SKM-1 (cell line): ENCODE data around the gene RAI14.
"Not testable (repeated sequence)": the region's sequence is repeated elsewhere in the genome, so short reads cannot be mapped to it uniquely, and the experiment has no call there.

Source experiments
- DNase-seq: peaks from one replicate; lab custom pipeline; 2025; ENCODE audit not compliant: unreplicated experiment; lab: John Stamatoyannopoulos, UW

Gene RAI14

DNA sequence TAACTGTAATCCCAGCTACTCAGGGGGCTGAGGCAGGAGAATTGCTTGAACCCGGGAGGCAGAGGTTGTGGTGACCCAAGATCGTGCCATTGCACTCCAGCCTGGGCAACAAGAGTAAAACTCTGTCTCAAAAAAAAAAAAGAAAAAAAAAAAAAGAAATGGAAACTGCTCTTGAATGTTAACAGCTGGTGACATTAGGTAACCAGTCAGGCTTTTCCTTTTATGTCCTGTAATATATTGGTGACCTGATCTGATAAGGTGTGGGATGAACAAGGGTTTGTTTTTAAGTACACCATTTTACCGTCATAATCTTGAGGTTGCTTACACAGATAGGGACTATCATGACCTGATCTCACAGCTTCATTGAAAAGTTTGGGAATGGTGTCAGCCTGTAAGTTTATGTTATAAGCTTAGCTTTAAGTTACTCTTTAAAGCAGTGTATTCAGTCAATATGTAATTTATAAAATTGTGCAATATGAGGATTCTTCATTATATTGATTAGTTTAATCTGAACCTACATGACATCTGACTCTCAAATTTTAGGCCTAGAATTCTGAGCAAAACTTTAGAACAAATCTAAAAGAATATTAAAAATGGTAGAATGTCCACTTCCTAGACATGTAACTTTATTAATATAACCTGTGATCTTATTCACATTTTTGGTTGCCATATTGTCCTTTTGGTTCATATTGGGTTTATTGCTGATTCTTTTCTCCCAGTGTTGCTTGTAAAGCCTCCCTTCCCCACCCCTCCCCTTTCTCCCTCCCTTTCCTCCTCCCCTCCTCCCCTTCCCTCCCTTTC, 41.4 kb downstream of the RAI14 start:
- DNase-seq, result no peak

DNA sequence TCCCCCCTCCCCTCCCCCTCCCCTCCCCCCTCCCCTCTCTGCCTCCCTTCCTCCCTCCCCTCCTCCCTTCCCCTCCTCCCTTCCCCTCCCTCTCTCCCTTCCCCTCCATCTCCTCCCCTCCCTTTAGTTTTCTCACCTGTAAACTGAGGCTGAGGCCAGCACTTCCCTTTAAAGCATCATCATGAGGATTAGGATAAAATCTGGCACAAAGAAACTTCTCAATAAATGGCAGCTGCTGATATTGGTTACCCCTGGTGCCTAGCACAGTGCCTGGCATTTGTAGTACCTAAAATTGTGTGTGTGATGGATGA, 41.9 kb downstream of the RAI14 start:
- DNase-seq, result no peak

DNA sequence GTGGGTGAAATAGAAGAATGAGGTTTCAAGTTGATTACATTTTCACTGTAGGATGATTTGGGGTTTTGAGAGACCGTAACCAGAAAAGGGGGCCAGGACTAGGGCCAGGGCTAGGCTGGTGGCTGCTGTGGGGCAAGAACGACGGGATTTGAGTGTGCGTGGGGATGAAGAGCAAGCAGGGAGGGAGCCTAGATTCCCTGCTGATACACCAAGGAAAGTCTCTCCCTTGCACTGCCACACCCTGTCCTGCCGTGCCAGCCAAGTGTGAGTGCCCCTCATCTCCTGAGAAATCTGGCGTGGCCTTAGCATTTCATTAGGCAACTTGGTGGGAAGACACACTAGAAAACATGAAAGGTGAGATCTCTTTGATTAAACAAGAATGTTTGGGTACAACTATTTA, 42.6 kb downstream of the RAI14 start:
- no peak for DNase-seq

DNA sequence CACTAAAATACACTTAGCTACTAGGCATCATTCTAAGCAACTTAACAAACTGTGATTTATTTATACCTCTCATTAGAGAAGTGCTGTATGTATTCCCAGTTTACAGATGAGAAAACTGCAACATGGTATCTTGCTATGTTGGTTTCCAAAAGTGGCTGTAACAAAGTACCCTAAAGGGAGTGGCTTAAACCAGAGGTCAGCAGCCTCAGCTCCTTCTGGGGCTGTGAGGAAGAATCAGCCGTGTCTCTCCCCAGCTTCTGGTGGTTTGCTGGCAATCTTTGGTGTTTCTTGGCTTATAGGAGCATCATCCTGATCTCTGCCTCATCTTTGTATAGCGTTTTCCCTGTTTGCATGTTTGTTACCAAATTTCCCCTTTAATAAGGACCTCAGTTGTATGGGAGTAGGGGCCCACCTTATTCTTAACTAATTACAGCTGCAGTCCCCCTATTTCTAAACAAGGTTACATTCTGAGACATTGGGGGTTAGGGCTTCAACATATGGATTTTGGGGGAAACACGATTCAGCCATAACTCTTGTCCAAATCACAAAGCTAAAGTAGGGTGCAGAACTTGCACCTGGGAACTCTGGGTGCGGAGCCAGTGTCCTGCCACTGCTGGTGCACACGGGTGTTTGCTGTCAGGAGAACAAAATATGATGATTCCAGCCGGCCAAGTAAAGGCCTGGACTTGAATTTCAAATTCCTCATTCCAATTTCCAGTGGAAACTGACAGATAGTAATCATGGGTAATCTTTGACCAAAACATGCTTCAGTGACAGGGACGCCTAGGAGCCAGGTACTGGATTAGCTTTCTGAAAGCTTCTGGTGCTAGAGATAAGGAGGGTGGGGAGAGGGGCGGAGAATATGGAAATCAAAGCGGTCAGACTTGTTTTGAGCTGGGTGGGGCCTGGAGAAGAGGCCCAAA, 43.3 kb downstream of the RAI14 start:
- DNase-seq, result no peak

DNA sequence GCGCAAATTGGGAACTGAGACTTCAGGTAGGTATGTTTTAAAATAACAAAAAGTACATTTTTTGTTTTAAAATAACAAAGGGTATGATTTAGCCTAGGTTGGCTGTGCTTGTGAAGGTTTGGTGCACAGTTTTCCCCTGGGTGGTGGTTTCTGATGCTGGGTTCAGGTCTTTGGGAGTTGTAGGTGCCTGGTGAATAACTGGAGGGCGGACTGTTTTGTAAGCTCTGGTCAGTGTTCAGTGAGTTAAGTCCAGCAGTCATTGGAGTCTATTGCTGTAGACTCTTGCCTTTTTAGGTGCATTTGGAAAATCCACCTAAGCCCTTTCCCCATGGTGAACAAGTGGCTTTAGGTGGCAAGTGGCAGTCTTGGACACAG, 43.9 kb downstream of the RAI14 start:
- no peak for DNase-seq

DNA sequence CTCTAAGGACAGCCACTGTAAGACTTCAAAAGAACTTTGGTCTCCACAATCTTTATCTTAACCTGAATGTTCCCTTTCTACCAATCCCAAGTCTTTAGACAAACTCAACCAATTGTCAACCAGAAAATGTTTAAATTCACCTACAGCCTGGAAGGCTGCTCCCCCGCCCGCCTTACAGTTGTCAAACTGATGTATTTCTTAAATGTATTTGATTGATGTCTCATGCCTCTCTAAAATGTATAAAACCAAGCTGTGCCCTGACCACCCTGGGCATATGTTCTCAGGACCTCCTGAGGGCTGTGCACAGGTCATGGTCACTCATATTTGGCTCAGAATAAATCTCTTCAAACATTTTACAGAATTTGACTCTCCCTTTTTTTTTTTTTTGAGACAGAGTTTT, 45.3 kb downstream of the RAI14 start:
- not testable (repeated sequence) for DNase-seq

DNA sequence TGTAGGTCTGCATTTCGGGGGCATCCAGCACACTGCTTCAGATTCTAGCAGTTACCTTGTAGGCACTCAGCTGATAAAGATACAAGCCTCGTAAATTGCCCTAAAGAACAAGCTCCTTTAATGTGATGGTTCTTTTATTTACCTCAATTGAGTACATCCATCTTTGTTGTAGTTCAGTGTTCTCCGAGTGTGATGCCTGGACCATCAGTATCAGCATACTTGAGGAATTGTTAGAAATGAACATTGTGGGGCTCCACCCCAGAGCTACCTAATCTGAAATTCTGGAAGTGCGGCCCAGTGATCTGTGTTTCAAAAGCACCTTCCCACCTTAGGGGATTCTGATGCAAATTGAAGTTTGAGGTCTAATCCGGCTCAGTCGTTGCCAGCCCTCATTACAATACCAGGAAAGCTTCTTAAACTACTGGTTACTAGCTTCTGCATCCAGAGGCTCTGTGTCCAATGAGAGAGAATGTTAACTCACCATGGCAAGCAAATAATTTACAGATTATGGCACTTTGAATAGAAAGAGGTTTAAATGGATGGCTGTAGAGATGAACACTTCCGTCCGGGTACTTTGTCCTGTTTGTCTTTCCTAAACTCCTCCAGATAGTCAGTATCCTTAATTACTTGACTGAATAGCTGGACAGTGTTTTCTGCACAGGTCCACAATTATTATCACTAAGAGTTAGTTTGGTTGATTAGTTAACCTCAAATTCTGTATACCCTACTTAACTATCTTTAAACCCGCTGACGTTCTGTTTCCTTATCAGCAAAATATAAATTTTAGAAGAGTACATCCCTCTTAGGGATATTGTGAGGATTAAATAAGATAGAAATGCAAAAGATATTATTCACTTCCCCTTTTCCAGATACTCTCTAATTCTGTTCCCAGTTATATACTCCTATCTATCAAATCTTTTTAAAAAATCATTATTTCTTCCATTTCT, 47.9 kb downstream of the RAI14 start:
- no peak for DNase-seq

DNA sequence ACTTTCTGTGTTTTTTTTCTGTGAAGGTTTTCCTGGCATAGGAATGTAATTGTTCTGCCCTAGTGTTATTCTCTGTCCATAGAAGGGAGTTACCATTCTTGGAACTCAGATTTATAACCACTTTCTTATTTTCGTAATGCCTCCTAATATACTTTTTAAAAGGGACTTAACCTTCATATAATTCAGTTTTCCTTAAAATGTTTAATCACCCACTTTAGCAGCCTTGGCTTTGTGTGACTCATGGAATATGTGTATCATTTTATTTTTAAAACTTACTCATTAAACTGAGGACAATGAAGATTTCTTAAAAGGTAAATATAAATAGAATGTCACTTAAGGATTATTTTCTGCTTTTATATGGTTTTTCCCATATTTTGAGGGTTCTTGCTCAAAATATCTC, 50.0 kb downstream of the RAI14 start:
- no peak for DNase-seq

DNA sequence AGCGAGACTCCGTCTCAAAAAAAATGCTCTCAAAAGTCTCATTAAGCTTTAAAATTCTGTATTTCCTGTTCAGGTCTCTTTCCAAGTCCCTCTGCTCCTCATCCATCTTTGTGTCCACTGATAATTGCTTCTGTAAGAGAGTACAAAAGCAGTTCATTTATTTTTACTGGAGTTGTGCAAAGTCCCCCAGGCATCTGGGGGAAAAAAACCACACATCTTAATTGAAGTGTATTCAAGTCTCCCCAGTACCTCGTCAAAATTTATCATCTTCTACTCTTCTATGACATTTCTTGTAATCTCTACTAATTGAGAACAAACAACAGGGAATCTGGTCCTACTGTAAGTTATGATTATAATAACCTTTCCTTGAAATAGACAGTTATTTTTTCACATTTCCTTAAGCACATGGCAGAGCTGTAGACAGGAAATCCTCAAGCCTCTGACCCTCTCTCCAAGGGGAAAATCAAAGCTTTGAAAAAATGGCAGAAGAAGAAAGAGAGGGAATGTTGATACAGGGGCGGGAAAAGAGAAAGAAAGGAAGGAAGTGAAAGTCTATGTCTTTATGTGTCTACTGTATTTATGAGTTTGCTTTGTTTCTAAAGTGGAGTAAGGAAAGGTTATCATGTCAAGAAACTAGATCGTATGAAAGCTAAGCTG, 51.5 kb downstream of the RAI14 start:
- no peak for DNase-seq

DNA sequence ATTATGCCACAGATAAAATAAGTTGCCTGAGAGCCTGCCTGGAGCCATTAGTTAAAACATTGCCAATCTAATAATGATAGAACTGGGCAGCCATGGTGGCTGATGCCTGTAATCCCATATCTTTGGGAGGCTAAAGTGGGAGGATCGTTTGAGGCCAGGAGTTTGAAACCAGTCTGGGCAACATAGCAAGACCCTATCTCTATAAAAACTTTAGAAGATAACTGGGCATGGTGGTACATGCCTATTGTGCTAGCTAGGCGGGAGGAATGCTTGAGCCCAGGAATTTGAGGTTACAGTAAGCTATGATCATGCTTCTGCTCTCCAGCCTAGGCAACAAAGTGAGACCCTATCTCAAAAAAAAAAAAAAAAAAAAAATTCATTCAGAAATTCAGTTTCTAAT, 52.6 kb downstream of the RAI14 start:
- no peak for DNase-seq

DNA sequence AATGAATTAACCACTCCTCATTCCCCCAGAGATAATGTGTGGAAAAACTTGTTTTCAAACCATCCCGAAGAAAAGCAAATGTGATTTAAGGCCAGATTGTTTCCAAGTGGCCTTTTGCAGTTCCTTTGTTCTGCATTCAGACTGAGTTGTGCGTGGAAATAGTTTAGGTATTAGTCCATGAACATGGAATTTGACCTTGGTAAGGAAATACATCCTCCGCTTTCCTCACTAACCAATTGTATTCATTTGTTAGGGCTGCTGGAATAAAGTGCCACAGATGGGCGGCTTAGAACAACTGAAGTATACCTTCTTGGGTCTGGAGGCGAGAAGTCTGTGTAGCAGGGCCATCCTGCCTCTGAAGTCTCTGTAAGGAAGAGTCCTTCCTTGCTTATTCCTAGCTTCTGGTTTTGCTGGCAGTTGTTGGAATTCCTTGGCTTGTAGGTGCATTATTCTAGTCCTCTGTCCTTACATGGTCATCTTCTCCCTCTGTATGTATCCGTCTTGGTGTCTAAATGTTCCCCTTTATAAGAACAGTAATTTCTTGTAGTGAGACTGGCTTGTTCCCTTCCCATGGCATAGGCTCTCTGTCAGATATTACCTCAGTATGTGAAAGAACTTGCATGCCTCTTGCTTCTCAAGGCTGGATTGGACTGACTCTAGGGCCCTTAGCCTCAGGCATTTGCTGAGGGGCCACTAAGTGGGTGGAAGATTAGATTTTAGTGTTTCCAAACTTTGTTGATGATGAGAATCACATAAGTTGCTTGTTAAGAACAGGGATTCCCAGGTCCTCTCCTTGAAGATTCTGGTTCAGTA, 53.9 kb downstream of the RAI14 start:
- no peak for DNase-seq

DNA sequence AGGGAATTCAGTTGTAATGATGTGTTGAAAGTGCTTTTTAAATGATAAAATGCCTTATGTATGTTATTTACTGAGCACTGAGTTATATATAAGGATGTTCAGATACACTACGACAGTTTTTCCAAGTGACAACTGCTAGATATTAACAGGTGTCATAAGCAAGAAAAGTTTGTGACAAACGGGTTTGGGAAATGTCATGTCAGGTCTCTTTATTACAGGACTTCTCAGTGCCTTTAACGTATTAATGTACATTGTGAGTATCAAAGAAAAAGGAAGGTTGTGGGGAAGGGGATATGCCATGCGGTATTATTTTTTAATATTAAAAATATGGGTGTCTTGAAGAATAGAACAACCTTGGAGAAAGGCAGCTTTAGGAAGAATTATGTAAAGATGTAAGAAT, 56.4 kb downstream of the RAI14 start:
- no peak for DNase-seq

DNA sequence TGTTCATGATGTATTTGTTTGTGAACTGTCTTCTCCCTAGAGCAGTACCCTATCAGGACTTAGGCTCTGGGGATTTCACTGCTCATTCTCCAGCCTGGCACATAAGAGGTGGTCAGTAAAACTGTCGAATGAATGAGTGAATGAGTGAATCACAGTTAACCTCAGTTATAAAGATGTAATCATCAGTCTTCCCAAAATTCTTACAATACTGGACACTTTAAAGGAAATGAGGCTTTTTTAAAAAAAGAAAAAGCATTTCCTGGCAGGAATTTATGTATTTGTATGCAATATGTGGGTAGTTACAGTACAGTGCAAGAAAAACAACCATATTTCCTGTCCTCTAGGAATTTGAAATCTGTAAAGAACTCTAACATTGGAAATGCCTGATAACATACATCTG, 59.6 kb downstream of the RAI14 start:
- no peak for DNase-seq

DNA sequence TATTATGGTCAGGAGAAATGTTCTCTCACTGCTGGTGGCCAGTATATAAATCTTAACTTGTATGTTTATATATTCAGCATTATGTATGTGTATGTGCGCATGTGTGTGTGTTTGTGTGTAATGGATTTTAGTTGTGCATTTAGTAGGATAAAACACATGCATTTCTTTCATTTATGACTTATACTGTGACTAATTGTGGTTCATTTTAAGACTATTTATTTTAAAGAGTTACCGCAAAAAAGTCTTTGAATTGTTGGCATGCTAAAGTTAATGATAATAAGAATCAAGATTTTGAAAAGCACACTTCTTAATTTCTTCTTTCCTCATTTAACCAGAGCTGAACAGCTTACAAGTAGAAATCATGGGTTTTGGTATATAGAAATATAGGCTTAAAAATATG, 60.9 kb downstream of the RAI14 start:
- no peak for DNase-seq

DNA sequence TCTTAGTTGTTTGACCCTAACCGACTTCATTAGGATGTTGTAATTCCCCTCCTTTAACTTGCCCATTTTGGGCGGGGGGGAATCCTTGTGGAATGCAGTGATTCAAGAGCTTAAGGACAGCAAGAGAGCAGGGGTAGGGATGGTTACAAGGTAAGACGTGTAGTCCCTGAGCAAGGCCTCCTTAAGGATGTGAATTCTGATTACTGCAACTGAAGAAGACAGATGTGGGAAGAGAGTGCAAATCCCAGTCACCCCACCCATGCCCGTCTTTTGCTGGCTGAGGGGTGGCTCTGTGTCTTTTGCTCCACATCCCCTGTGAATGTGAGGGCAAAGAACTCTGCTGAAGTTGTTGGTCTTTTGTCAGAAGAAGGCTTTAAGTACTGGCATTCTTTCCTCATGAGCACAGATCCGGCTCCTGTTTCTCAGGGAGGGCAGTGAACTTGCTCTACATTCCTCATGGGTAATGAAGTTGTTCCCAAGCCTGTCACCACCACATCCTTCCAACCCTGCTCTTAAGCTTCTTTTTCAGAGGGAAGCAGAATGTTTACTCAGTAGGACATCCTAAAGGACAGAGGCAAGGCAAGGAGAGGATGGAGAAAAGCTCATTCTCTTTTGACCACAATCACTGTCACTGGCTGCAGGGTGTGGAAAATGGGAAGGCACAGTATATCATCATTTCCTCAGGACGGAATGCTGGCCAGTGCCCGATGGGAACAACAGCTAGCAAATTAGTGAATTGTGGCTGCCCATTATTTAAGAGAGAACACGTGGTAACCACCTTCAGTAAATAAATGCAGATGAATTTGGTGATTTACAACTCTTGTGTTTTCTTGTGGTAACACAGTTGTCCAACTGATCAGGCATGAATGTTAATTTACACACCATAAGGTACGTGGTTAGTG, 61.5 kb downstream of the RAI14 start:
- no peak for DNase-seq

DNA sequence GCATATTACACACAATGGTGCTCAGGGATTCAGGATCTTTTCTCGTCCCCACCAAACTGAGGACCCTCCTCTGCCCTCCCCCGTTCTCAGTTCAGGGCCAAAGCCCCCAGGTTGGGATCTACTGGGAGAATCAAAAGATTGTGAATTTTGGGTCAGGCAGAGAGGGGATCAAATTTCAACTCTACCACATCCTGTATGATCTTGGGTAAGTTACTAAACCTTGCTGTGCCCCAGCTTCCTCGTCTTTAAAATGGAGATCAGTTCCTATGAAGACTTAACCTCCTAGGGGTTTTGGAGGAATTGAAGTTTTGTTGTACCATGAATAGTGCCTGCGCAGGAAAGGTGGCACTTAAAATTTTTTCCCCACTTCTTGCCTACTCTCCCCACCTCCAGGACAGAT, 62.4 kb downstream of the RAI14 start:
- no peak for DNase-seq

DNA sequence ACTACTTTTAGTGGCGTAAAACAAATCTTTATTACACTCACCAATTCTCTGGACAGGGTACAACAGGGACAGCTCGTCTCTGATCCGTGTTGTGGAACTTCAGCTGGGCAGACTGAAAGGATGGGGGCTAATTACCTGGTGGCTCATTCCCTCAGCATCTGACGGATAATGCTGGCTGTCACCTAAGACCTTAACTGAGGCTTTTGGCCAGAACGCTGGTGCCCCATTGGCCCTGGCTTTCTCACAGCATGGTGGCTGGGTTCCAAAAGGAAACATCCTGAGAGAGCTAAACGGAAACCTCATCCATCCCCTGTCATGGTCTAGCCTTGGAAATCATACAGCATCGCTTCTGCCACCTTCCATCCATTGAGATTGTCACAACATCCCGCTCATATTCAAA, 62.9 kb downstream of the RAI14 start:
- no peak for DNase-seq

DNA sequence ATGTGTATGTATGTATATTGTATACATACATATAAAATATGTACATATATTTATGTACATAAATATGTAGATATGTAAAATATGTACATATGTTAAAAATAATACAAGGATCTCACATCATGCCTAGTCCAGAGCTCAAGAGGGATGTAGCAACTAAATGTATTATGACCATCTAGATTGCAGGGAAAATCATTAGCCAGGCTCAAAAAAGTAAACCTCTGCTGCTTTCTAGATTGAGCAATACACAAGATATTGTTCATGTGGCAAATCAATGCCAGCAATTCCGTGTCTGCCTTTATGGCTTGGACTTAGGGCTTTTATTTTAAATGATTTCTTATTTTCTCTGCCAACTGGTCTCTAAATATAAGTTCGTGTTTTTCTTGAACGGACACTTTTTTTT, 65.2 kb downstream of the RAI14 start:
- DNase-seq, result no peak

DNA sequence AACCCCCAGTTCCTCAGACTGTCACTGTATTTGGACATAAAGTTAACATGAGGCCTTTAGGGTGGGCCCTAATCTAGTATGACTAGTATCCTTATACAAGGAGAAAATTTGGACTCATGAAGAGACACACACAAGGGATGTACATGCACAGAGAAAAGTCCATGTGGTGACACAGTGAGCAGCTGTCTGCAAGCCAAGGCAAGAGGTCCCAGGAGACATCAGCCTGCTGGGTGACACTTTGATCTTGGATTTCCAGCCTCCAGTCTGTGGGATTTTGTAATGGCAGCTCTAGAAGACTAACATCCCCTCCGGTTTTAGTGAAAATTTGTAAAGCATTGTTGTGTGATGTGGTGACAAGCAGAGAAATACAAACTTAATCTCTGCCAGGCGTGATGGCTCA, 66.1 kb downstream of the RAI14 start:
- no peak for DNase-seq
